RWPE1 (cell line): ENCODE data around the gene COPS8.
A peak's percentile ranks its signal among the peaks of the same experiment; 100 is the strongest.

Experiments used
- CTCF ChIA-PET: fragments of 350-600 bp; sonication (Branson Sonifier 250); formaldehyde crosslinking; extraction: SDS; loops from one replicate; lab custom pipeline; 2021; lab: Yijun Ruan, JAX
- POLR2A ChIA-PET: fragments of 400-600 bp; formaldehyde crosslinking; extraction: SDS; loops from one replicate; lab custom pipeline; 2020; ENCODE audit warnings: antibody characterized with exemption; ENCODE audit not compliant: low non-redundant PET; lab: Yijun Ruan, JAX
- DNase-seq: peaks from one replicate; pipeline ENCODE4 v3.0.0; 2012; ENCODE audit warnings: low spot score
- H3K27ac ChIP-seq: fragments of 450-650 bp; 2 replicates; pipeline ENCODE4 v1.5.1; 2017
- TF ChIP-seq, protein P1 (sequence below): fragments of 450-650 bp; conservative IDR thresholded peaks from 2 replicates; pipeline ENCODE4 v1.5.1; 2017; ENCODE audit warnings: low read depth, mild to moderate bottlenecking

Gene COPS8

DNA sequence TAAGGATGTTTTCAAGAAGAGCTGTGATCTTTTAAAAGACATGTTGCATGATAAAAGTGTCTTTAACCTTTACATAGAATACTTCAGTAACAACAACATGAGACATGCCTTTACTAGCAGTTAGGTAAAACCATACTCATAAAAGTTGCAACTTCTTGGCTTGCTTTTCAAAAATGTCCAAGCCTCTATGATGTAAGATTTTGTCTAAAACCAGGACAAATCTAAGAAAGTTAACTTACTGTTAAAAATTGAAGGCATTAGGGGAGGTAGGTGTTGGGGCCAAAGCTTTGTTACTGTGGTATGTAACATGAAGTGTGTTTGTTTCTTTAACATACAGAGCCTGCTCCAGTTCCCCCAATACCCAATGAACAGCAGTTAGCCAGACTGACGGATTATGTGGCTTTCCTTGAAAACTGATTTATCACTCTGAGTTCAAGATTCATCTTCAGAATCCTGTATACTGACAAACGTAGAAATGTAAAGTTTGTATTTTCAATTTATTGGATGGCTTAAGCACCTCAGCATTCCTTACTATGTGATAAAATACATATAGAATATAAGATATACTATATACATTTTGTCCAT lies 11.7 kb downstream of the COPS8 start:
- DNase-seq = no peak
- POLR2A ChIA-PET = interaction anchor here (1.3 kb wide), 1 partner anchor 12 kb away, joined by 11 read pairs; the partner anchor contains the start of gene COPS8
- TF ChIP-seq, protein P1, sequence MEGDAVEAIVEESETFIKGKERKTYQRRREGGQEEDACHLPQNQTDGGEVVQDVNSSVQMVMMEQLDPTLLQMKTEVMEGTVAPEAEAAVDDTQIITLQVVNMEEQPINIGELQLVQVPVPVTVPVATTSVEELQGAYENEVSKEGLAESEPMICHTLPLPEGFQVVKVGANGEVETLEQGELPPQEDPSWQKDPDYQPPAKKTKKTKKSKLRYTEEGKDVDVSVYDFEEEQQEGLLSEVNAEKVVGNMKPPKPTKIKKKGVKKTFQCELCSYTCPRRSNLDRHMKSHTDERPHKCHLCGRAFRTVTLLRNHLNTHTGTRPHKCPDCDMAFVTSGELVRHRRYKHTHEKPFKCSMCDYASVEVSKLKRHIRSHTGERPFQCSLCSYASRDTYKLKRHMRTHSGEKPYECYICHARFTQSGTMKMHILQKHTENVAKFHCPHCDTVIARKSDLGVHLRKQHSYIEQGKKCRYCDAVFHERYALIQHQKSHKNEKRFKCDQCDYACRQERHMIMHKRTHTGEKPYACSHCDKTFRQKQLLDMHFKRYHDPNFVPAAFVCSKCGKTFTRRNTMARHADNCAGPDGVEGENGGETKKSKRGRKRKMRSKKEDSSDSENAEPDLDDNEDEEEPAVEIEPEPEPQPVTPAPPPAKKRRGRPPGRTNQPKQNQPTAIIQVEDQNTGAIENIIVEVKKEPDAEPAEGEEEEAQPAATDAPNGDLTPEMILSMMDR = no peak
- peak overlapping the region; percentile 96 for H3K27ac ChIP-seq
- CTCF ChIA-PET = interaction anchor here (1.0 kb wide), 1 partner anchor 12 kb away, joined by 3 read pairs; no protein-coding TSS in a partner anchor

DNA sequence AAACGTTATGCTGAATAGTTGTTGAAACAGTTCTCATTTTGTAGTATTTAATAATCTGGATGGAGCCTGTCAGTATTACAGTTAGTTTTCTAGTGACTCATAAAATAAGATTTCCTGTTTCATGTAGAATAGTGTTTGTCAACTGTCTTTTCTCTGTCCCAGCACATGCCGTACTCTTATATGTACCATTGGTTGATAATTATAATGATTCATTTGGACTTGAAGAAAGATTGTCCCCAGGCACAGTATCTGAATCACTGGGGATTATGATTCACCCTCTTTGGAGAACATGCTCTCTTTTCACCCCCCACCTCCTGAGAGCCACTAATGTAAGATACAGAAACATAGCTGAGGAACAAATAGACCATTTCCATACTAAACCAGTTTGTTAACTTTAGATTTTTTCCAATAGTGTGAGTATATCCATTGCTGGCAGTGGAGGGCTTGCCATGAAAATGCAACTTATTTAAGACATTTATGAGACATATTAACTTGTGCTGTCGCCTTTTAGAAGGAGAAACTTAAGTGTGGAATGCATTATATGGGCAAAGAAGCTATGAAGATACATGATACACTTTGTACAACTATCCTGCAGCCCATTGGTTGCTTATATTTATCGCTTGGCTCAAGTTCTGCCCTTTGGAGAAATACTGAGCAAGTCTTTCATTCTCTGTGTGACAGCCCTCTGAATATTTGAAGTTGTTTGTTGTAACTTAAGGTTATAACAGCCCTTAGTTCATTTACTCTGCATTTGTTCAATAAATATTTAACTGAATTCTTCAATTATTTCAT lies 12.4 kb downstream of the COPS8 start:
- POLR2A ChIA-PET = no interaction called here
- CTCF ChIA-PET = interaction anchor here (0.6 to 0.7 kb wide), 3 partner anchors 345 to 1882 kb away, joined by 3 to 4 read pairs (median 4); no protein-coding TSS in a partner anchor
- DNase-seq = peak; percentile 94
- TF ChIP-seq, protein P1 = no peak
- no peak overlapping the region for H3K27ac ChIP-seq

DNA sequence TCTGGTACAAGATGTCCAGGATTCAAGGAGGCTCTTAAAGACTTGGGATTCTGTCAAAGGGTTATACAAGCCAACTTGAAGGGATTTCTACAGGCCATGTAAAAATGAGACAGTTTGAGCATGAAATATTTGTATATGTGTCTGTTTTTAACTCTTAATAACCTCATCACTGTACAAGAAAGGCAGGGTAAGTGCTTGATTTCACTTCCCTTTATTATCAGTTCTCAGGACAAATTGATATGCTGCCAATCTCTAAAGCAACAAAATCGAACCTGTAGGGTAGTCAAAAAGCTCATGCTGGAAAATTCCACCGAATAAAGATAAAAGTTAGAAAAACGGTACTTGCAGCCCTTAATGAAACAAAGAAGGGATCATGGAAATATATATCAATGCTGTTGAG lies 14.1 kb downstream of the COPS8 start:
- no peak for DNase-seq
- no peak overlapping the region for H3K27ac ChIP-seq
- ChIA-PET POLR2A (no interaction called here), CTCF (no interaction called here)
- TF ChIP-seq, protein P1 = no peak

DNA sequence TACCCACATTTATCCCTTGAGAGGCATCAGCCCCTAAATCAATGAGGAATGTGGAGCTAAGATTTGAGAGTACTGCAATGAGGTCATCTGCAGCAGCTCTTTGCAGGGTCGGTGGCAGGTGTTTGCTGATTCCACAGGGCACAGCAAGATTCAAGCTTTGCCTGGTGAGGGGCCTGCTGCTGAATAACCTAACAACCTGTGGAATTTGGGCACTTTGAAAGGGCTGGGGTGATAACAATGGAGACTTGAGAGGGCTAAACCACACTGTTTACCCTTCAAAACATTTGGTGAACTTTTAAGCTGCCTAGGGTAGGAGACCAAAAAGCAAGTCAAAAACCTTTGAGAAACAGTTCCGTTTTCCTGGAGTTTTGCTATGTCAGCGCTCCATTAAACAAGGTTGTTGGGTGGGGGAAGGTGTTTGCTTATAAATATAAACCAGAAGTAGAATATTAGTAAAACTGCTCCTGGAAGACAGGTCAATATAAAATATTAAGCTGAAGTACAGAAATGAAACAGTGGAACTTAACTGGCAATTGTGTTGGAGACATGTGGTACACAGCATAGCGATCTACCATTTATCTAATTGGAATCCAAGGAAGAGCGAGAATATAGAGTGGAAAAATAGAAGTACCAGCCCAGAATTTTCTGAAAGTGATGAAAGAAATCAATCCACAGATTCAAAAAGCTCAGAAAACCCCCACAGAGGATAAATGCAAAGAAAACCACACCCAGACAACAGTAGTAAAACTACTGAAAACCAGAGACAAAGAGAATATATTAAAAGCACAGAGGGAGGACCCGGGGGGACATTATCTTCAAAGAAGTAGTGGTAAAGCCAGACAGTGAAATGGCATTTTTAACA lies 15.7 kb downstream of the COPS8 start:
- TF ChIP-seq, protein P1 = no peak
- CTCF ChIA-PET = no interaction called here
- H3K27ac ChIP-seq = peak overlapping the region; percentile 48; the same call in 1 of the 2 replicates
- POLR2A ChIA-PET = no interaction called here
- DNase-seq = no peak

DNA sequence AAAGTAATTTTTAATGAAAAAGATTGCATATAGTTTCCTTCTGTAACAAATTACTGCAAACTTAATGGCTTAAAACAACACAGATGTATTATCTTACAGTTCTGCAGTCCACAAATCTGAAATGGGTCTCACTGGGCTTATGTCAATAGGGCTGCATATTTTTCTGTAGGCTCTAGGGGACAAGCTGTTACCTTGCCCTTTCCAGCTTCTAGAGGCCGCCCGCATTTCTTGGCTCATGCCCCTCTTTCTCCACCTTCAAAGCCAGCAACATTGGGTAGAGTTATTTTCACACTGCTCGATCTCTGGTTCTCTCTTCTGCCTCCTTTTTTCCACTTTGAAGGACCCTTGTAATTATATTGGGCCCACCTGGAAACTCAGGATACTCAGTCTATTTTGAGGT lies 16.7 kb downstream of the COPS8 start:
- ChIA-PET POLR2A (no interaction called here), CTCF (interaction anchor here (0.8 kb wide), 1 partner anchor 319 kb away, joined by 4 read pairs; no protein-coding TSS in a partner anchor)
- TF ChIP-seq, protein P1 = no peak
- DNase-seq = no peak
- no peak overlapping the region for H3K27ac ChIP-seq

DNA sequence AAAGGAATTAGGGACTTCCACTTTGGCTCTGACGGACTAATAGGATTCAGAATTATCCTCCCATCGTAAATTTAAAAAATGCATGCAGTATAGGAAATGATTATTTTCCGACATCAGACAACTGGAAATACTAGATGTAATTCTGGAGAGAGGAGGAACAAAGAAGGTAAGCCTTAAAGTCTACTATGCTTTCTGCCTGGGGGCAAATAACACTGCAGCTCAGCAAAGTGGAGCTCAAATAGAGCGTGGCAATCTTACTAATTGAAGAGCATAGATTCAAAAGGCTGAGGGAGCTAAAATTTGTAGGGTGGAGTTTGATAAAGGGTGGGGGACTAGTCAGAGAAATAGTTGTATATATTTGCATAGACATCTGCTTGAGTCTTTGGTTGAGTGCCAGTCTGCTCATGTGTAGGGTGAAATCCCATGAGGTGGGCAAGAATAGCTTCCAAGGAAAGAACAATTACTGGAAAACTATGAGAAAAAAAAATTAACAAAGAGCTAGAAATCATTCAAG lies 23.8 kb downstream of the COPS8 start:
- CTCF ChIA-PET = no interaction called here

More for the DNA sequence above, 23.8 kb downstream of the COPS8 start:
- no peak for DNase-seq
- POLR2A ChIA-PET = no interaction called here
- no peak overlapping the region for H3K27ac ChIP-seq
- TF ChIP-seq, protein P1 = no peak
